ENCODE data around the gene JMJD6. TPM values are rescaled to one million over a fixed set of nuclear protein-coding genes. Genes with fewer than 3 reads are reported as not detected.

Gene JMJD6
- total RNA-seq, 1 experiment from 2014 or later, result 28.9 TPM

GRCh38 chr17:76737082-76737675 is 10.8 kb upstream of the JMJD6 start, which contains the start of gene SRSF2:
TSS of gene SRSF2 (minus strand) at chr17:76737331. CDS start at chr17:76737160, 171 bp downstream.
- H3K9me3 Mint-ChIP-seq, result peaks cover 3 to 7% of the 10 kb centered on the region in 2 experiments; a peak in 2 of 5 replicates
- Histone ChIP-seq H4K5ac (ENCODE audit: insufficient read length, low read depth, low read length) (peak within 1 kb of the TSS; percentile 73), H3K79me2 (ENCODE audit: insufficient read depth, low read length) (peaks cover 17% of the 10 kb centered on the region; the same call in 1 of the 2 replicates)

More at GRCh38 chr17:76737082-76737675, 10.8 kb upstream of the JMJD6 start, which contains the start of gene SRSF2:
- Histone ChIP-seq H3K18ac (ENCODE audit: insufficient read length, low read depth, low read length) (peak within 1 kb of the TSS; percentile 99), H3K4me1 (ENCODE audit: insufficient read depth, low read length) (no peaks in the 10 kb centered on the region), H2BK20ac (ENCODE audit: low read depth, low read length, poor library complexity, severe bottlenecking) (no peak within 1 kb of the TSS), H4K20me1 (ENCODE audit: control insufficient read depth, insufficient read depth, insufficient read length) (no peaks in the 10 kb centered on the region), H3K27ac (ENCODE audit: insufficient read length, low read depth, low read length) (peak within 1 kb of the TSS; percentile 78), H2AFZ (ENCODE audit: low read length) (no peak within 1 kb of the TSS), H3K4me2 (ENCODE audit: insufficient read depth, insufficient read length, low read length) (peak within 1 kb of the TSS; percentile 71), H3K56ac (ENCODE audit: insufficient read length, low read depth, low read length) (peak within 1 kb of the TSS; percentile 93), H3K79me1 (ENCODE audit: insufficient read depth, low read depth, low read length, poor library complexity, severe bottlenecking) (no peaks in the 10 kb centered on the region), H2BK120ac (ENCODE audit: low read depth, low read length, poor library complexity, severe bottlenecking) (peak within 1 kb of the TSS; percentile 93), H3K9me3 (ENCODE audit: control insufficient read depth, low read depth, low read length) (no peaks in the 10 kb centered on the region), H3K23me2 (ENCODE audit: insufficient read length, low read depth, low read length, poor library complexity, severe bottlenecking) (no peaks in the 10 kb centered on the region), H2AK5ac (ENCODE audit: insufficient read length, low read length) (no peak within 1 kb of the TSS), H4K91ac (ENCODE audit: insufficient read length, low read depth, low read length) (peak within 1 kb of the TSS; percentile 79), H3K4ac (ENCODE audit: low read depth, low read length) (peak within 1 kb of the TSS; percentile 71), H3K27me3 (ENCODE audit: insufficient read depth, low read length) (no peaks in the 10 kb centered on the region), H3K9ac (ENCODE audit: extremely low read depth, insufficient read length, low read length) (peak within 1 kb of the TSS; percentile 96), H4K8ac (replicated peaks; ENCODE audit: insufficient read length, low read depth, low read length) (no peak within 1 kb of the TSS), H3T11ph (ENCODE audit: low read length) (peak within 1 kb of the TSS; percentile 98), H2BK15ac (ENCODE audit: low read depth, low read length) (no peak within 1 kb of the TSS), H2BK5ac (ENCODE audit: insufficient read length, low read length) (peak within 1 kb of the TSS; percentile 84), H2BK12ac (ENCODE audit: insufficient read length, low read depth, low read length) (peak within 1 kb of the TSS; percentile 97), H3K14ac (ENCODE audit: insufficient read depth, low read length) (peak within 1 kb of the TSS; percentile 99), H3K23ac (ENCODE audit: insufficient read length, low read depth, low read length) (peak within 1 kb of the TSS; percentile 20)
- DNase-seq, result peak; percentile 100
- Mint-ChIP-seq H3K4me3 (peak within 1 kb of the TSS; percentile 99 to 100), H3K36me3 (ENCODE audit: insufficient read depth in 1 of 3, low read depth in 3 of 3) (peaks cover 39 to 58% (median 43%) of the 10 kb centered on the region in 3 experiments), H3K27ac (peak within 1 kb of the TSS; percentile 100), H3K27me3 (ENCODE audit: low read depth) (peaks cover 2% of the 10 kb centered on the region), H3K4me1 (peaks cover 29 to 34% of the 10 kb centered on the region in 2 experiments)
- no peak for TF ChIP-seq CTCF (conservative IDR thresholded peaks at IDR 0.05)
- WGBS (ENCODE audit: extremely low coverage, insufficient read length, low lambda C conversion rate), result no CpG with 5 or more reads among the region's 60 CpGs

All from H9 (cell line).